Astrocyte of the spinal cord (primary cell): ENCODE results near the gene SLC39A5.

Experiments
- DNase-seq: peaks from one replicate; pipeline ENCODE4 v3.0.0; 2011; ENCODE audit warnings: low read depth, low spot score
- H3K4me3 ChIP-seq: 2 replicates; pipeline ENCODE4 v1.5.1; 2011; ENCODE audit warnings: low read depth, mild to moderate bottlenecking, low read length, moderate library complexity
- in situ Hi-C: cut with HindIII; loops from 2 replicates; pipeline ENCODE4 v1.10.0; 2017; ENCODE audit warnings: low sequenced_read_pairs
- TF ChIP-seq, protein P1 (sequence below): IDR thresholded peaks from 2 replicates; pipeline ENCODE4 v1.5.1; 2012; ENCODE audit warnings: low read depth, mild to moderate bottlenecking, low read length, inconsistent platforms

SLC39A5 gene, protein sequence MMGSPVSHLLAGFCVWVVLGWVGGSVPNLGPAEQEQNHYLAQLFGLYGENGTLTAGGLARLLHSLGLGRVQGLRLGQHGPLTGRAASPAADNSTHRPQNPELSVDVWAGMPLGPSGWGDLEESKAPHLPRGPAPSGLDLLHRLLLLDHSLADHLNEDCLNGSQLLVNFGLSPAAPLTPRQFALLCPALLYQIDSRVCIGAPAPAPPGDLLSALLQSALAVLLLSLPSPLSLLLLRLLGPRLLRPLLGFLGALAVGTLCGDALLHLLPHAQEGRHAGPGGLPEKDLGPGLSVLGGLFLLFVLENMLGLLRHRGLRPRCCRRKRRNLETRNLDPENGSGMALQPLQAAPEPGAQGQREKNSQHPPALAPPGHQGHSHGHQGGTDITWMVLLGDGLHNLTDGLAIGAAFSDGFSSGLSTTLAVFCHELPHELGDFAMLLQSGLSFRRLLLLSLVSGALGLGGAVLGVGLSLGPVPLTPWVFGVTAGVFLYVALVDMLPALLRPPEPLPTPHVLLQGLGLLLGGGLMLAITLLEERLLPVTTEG

DNA sequence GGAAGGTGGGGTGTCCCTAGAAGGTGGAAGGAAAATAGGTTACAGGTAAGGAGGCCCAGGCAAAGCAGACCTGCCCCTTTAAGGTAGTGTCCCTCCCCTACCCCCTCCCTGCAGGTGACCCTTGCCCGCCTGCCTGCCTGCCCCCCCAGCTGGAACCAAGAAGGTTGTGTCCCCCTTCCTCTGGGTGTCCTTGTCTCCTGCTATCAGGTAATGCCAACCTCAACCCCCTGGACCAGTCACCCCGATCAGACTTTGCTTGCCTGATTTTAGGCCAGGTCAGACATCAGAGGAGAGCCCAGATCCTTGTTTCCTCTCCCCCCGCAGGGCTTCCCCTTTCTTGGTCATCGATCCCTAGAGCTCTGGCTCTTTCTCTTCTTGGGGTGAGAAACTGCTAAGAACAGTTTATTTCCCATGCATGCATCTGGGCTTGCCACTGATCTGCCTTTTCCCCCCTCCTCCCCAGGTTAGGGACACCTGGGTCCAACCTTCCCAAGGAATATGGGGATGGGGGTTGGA is at the start of gene SLC39A5:
Gene SLC39A5 (plus strand): TSS at position 136 of the 516 bp plus-strand sequence. CDS start 1,224 bp downstream, outside the sequence.
- in situ Hi-C loops: no loop called here
- TF ChIP-seq, protein P1, sequence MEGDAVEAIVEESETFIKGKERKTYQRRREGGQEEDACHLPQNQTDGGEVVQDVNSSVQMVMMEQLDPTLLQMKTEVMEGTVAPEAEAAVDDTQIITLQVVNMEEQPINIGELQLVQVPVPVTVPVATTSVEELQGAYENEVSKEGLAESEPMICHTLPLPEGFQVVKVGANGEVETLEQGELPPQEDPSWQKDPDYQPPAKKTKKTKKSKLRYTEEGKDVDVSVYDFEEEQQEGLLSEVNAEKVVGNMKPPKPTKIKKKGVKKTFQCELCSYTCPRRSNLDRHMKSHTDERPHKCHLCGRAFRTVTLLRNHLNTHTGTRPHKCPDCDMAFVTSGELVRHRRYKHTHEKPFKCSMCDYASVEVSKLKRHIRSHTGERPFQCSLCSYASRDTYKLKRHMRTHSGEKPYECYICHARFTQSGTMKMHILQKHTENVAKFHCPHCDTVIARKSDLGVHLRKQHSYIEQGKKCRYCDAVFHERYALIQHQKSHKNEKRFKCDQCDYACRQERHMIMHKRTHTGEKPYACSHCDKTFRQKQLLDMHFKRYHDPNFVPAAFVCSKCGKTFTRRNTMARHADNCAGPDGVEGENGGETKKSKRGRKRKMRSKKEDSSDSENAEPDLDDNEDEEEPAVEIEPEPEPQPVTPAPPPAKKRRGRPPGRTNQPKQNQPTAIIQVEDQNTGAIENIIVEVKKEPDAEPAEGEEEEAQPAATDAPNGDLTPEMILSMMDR: no peak
- DNase-seq: no peak
- H3K4me3 ChIP-seq: no peak within 1 kb of the TSS

DNA sequence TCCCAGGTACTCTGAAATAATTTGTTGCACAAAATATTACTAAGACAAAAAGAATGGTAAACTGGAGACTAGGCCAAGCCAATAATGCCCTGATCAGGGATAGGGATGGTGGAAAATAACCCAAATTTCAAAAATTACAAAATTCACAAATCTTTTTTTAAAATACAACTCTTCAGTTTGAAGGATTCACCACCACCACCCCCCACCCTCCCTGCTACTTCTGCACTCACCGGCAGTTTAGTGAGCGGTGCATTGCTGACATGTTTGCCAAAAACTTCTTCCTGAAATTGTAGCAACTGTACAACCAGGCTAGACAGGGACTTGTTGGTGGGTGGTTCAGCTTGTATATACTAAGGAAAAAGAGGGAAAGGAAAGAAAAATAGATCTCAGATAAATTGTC is 42.9 kb upstream of the SLC39A5 start:
- in situ Hi-C loops: no loop called here
- no peak for DNase-seq
- TF ChIP-seq, protein P1: no peak
- no peak overlapping the region for H3K4me3 ChIP-seq

DNA sequence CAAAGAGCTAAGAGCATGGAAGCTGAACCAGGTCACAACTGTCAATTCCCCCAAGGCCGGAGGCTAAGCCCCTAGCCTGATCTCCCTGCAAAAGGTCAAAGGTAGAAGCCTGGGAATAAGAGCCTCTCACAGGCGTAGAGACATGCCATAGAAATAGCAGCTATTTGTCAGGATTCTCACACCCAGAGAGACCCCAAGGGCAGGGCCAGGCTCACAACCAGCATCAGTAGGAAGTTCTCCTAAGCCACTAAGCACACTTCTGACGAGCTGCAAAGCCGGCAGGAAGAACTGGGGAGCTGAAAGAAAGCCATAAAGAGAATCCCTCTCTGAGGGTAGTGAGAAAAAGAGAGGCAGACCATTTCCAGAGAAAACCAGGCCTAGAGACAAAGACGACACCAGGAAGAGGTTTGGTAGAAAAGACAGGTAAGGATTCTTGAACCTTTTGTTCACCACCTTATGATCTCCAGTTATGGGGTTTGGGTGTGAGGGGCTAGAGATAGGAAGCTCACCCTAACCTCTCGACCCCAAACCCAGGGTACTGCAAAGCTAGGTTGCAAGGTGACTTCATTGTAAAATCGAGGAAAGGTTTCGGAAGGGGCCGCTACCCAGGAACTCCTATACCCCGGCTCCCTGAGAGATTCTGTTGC is 41.6 kb upstream of the SLC39A5 start:
- DNase-seq: no peak
- TF ChIP-seq, protein P1: no peak
- in situ Hi-C loops: no loop called here
- H3K4me3 ChIP-seq: peak overlapping the region; percentile 77

DNA sequence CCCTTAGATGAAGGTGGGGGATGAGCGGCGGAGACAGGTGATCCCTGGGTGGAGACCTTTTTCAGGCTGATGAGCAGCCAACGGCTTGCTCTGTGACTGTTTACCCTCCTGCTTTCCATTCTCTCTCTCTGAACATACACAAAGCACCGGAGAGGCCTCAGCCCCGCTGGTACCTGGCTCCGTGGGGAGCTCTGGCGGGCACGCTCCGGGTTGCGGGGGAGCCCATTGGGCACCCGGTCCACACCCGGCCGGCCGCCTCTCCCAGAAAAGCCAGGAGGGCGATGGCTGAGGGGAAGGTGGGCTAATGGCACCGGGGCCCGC is 41.1 kb upstream of the SLC39A5 start:
- no peak for DNase-seq
- in situ Hi-C loops: no loop called here
- peak overlapping the region; percentile 77 for H3K4me3 ChIP-seq
- TF ChIP-seq, protein P1: no peak

DNA sequence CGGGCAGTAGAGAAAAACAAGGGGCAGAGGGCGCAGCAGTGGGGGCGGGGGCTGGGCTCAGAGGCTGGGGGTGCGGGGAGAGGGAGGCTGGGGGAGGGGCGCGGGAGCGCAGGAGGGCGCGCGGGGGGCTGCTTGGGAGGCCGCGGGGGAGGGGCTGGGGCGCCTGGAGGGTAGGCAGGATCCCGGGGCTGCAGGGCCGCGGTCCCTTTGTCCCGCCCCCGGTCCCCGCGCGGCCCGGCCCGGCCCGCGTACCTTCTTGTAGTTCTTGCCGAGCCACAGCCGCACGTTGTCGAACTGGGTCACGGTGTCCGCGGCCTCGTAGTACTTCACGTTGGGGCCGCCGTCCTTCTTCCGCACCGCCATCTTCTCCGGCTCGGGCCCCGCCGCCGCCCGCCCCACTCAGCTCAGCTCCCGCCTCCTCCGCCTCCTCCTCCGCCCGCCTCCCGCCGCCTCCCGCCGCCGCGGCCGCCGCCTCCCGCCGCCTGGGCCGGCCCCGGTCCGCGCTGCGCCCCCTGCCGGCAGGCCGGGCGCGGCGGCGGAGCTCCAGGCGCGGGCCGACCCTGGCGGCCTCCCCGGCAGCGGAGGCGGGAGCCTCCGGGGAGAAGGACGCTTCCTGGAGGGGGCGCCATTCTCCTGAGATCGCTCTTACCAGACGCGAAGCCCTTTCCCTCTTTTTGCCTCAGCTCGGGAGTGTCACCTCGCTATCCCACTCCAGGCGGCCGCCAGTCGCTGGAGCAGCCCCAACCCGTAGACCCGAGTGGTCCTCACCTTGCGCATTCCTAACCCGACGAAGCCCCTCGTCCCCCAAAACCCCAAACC is 40.5 kb upstream of the SLC39A5 start, which contains the start of gene SMARCC2:
Gene SMARCC2 (minus strand): TSS at position 385 of the 819 bp plus-strand sequence. CDS start 22 bp downstream, at position 363.
- peak; percentile 88 for DNase-seq
- TF ChIP-seq, protein P1: peak; percentile 69
- in situ Hi-C loops: no loop called here
- H3K4me3 ChIP-seq: peak within 1 kb of the TSS; percentile 77
